NCI-H345 treated with DMSO at 0.1 percent for 48 hours (cell line): ENCODE measurements around the gene JAKMIP2.
"Not testable (repeated sequence)": the region's sequence is repeated elsewhere in the genome, so short reads cannot be mapped to it uniquely, and the experiment has no call there.

ENCODE experiments used
- DNase-seq: peaks from one replicate; lab custom pipeline; 2025; ENCODE audit not compliant: unreplicated experiment; lab: John Stamatoyannopoulos, UW

JAKMIP2 gene

GRCh38 chr5:147782110-147783028, at the start of gene JAKMIP2:
JAKMIP2 (minus strand) TSS chr5:147782728; CDS start chr5:147671806, 110,922 bp downstream.
- DNase-seq: peak; percentile 97

GRCh38 chr5:147831465-147831864, 48.9 kb upstream of the JAKMIP2 start, which contains the start of gene SPINK1:
SPINK1 (minus strand) TSS chr5:147831671; CDS start chr5:147831577, 94 bp downstream.
- no peak for DNase-seq

- no peak for DNase-seq
Observed at GRCh38 chr5:147830035-147830434, 47.5 kb upstream of the JAKMIP2 start.

GRCh38 chr5:147827017-147827416, 44.5 kb upstream of the JAKMIP2 start:
- not testable (repeated sequence) for DNase-seq

- no peak for DNase-seq
Observed at GRCh38 chr5:147826361-147826760, 43.8 kb upstream of the JAKMIP2 start.

- DNase-seq: peak; percentile 70
Observed at GRCh38 chr5:147822686-147823491, 40.4 kb upstream of the JAKMIP2 start.

- DNase-seq: not testable (repeated sequence)
Observed at GRCh38 chr5:147822222-147822621, 39.7 kb upstream of the JAKMIP2 start.

- no peak for DNase-seq
Observed at GRCh38 chr5:147821766-147822165, 39.2 kb upstream of the JAKMIP2 start.

GRCh38 chr5:147819261-147819770, 36.8 kb upstream of the JAKMIP2 start:
- no peak for DNase-seq

- no peak for DNase-seq
Observed at GRCh38 chr5:147818290-147818689, 35.8 kb upstream of the JAKMIP2 start.

- no peak for DNase-seq
Observed at GRCh38 chr5:147813696-147814095, 31.2 kb upstream of the JAKMIP2 start.

GRCh38 chr5:147809830-147810666, 27.5 kb upstream of the JAKMIP2 start:
- DNase-seq: no peak

- DNase-seq: no peak
Observed at GRCh38 chr5:147805030-147805454, 22.5 kb upstream of the JAKMIP2 start.

GRCh38 chr5:147804334-147804733, 21.8 kb upstream of the JAKMIP2 start:
- DNase-seq: no peak

GRCh38 chr5:147803926-147804325, 21.4 kb upstream of the JAKMIP2 start:
- no peak for DNase-seq

- DNase-seq: not testable (repeated sequence)
Observed at GRCh38 chr5:147803161-147803560, 20.6 kb upstream of the JAKMIP2 start.

GRCh38 chr5:147801461-147801860, 18.9 kb upstream of the JAKMIP2 start:
- DNase-seq: no peak

GRCh38 chr5:147800491-147800890, 18.0 kb upstream of the JAKMIP2 start:
- no peak for DNase-seq

- DNase-seq: no peak
Observed at GRCh38 chr5:147796556-147797308, 14.2 kb upstream of the JAKMIP2 start.

- DNase-seq: no peak
Observed at GRCh38 chr5:147791181-147791580, 8.7 kb upstream of the JAKMIP2 start.
